ENCODE data around the gene BTBD6. TPM values are rescaled to one million over a fixed set of nuclear protein-coding genes. Genes with fewer than 3 reads are reported as not detected.

The BTBD6 gene
- total RNA-seq, 2 donors from 2014 or later = 13.0 to 22.4 TPM

DNA sequence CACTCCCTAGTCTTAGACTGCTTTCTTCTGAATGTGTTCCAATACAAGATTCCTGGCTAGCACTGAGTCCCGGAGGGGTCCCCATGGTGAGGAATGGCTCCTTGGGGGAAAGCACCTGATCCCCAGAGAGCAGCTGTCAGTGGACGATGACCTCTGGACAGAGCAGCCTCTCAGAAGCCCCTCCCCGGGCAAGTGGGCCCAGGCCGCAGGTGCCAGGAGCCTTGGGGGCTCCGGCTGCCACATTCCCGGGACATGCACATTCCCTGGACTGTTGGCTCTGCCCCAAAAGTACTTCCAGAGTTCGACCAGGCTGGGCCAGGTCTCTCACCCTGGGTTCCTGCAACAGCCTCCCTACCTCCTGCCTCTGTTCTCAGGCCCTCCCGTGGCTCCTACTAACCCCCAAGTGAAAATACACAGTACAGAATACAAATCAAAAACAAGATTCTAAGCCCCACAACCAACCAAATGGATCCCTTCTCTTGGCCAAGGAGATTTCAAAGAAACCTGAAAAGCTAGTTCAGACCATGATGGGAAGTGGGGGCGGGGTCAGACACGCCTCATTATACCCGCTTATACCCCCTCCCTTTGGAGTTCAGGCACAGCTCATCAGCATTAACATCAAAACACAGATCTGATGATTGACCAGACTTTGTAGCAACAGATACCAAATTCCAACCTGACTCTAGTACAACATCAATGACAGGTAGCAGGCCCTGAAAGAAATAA lies 23.3 kb upstream of the BTBD6 start:
- H3K4me1 ChIP-seq = no peaks in the 10 kb centered on the region
- H3K36me3 ChIP-seq (replicated peaks in 1 of 2; ENCODE audit: insufficient read depth in 1 of 2, low read depth in 2 of 2) = peaks cover 0 to 8% of the 10 kb centered on the region in 2 donors
- no peaks in the 10 kb centered on the region for H3K27me3 ChIP-seq
- H3K4me3 ChIP-seq = no peak overlapping the region
- ATAC-seq (no peak), DNase-seq (no peak)
- 82 to 84% methylated on average over 10 to 11 of the region's 11 CpGs for WGBS, 2 donors
- TF ChIP-seq POLR2A (IDR thresholded peaks at IDR 0.05) = no peak
- TF ChIP-seq, protein P1, sequence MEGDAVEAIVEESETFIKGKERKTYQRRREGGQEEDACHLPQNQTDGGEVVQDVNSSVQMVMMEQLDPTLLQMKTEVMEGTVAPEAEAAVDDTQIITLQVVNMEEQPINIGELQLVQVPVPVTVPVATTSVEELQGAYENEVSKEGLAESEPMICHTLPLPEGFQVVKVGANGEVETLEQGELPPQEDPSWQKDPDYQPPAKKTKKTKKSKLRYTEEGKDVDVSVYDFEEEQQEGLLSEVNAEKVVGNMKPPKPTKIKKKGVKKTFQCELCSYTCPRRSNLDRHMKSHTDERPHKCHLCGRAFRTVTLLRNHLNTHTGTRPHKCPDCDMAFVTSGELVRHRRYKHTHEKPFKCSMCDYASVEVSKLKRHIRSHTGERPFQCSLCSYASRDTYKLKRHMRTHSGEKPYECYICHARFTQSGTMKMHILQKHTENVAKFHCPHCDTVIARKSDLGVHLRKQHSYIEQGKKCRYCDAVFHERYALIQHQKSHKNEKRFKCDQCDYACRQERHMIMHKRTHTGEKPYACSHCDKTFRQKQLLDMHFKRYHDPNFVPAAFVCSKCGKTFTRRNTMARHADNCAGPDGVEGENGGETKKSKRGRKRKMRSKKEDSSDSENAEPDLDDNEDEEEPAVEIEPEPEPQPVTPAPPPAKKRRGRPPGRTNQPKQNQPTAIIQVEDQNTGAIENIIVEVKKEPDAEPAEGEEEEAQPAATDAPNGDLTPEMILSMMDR (IDR thresholded peaks at IDR 0.05) = no peak
- no peaks in the 10 kb centered on the region for H3K9me3 ChIP-seq
- no peak overlapping the region for H3K27ac ChIP-seq
- intact Hi-C loops (cut with DNase I) = no loop called here

DNA sequence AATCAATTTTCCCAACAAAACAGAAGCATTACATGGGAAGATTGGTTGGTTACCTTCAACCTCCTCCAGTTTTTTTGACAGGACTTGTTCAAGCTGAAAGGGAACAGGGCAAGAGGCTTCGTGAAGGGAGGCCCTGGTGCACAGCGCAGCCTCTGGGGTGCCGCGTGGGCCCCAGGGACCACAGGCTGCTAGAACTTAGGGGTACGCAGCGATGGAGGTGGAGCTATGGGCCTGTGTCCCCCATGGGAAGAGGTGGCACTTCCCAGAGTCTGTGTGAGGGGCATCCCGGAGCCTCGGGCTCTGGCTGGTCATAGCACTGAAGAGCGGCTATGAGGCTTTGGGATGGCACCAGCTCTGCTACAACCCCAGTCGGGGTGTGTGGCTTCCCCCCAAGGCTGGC lies 22.1 kb upstream of the BTBD6 start:
- Histone ChIP-seq H3K9me3 (no peaks in the 10 kb centered on the region), H3K4me3 (no peak overlapping the region), H3K27me3 (no peaks in the 10 kb centered on the region), H3K36me3 (replicated peaks in 1 of 2; ENCODE audit: insufficient read depth in 1 of 2, low read depth in 2 of 2) (peaks cover 0 to 8% of the 10 kb centered on the region in 2 donors), H3K27ac (no peak overlapping the region), H3K4me1 (no peaks in the 10 kb centered on the region)
- 91 to 95% methylated on average over 6 to 10 of the region's 10 CpGs for WGBS, 2 donors
- intact Hi-C loops (cut with DNase I) = no loop called here
- no peak for TF ChIP-seq POLR2A (IDR thresholded peaks at IDR 0.05)
- TF ChIP-seq, protein P1 (IDR thresholded peaks at IDR 0.05) = no peak
- ATAC-seq (no peak), DNase-seq (peak in 1 of 4 donors; percentile 7)

DNA sequence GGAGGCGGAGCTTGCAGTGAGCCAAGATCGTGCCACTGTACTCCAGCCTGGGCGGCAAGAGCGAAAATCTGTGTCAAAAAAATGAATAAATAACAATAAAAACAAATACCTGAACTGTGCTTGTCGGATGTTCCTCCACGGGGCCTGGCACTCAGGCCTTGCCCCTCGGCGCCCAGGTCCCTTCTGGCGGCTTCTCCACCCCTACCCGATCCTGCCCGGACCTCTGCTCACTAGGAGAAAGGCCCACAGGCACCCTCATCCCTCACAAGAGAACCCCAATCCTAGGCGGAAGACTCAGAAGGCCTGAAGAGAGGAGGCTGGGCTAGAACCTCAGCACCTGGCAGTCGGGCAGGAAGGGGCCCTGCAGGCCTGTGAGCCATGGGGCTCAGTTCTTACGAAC lies 21.0 kb upstream of the BTBD6 start:
- Histone ChIP-seq H3K4me3 (no peak overlapping the region), H3K36me3 (replicated peaks in 1 of 2; ENCODE audit: insufficient read depth in 1 of 2, low read depth in 2 of 2) (peaks cover 0 to 8% of the 10 kb centered on the region in 2 donors), H3K9me3 (no peaks in the 10 kb centered on the region), H3K27me3 (no peaks in the 10 kb centered on the region), H3K27ac (no peak overlapping the region), H3K4me1 (no peaks in the 10 kb centered on the region)
- no peak for DNase-seq
- no peak for ATAC-seq
- WGBS, 2 donors = 96 to 97% methylated on average over 14 of the region's 14 CpGs
- TF ChIP-seq, protein P1 (IDR thresholded peaks at IDR 0.05) = no peak
- TF ChIP-seq POLR2A (IDR thresholded peaks at IDR 0.05) = no peak
- intact Hi-C loops (cut with DNase I) = no loop called here

DNA sequence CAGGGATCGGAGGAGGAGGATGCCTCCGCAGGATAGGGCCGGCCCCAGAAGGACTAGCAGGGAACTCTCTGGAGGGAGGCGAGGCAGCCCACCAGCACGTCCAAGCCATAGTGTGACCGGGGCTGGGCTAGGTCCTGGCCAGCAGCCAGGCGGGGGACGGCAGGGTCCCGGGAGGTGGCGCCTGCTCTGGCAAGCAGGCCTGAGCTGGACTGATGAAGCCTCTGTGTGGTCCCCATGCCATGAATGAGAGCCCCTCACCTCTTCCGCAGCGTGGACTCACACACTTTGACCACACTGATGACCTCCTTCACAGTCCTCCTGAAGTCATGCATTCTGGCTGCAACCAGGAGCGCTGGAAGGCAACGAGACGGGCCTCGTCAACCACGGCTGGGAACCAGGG lies 19.8 kb upstream of the BTBD6 start:
- ATAC-seq = no peak
- H3K9me3 ChIP-seq = no peaks in the 10 kb centered on the region
- WGBS, 2 donors = 85 to 86% methylated on average over 14 to 16 of the region's 17 CpGs
- H3K27ac ChIP-seq = no peak overlapping the region
- no peak for DNase-seq
- H3K4me1 ChIP-seq = no peaks in the 10 kb centered on the region
- H3K36me3 ChIP-seq (replicated peaks in 1 of 2; ENCODE audit: insufficient read depth in 1 of 2, low read depth in 2 of 2) = peaks cover 0 to 8% of the 10 kb centered on the region in 2 donors
- H3K27me3 ChIP-seq = no peaks in the 10 kb centered on the region
- intact Hi-C loops (cut with DNase I) = no loop called here
- TF ChIP-seq, protein P1 (IDR thresholded peaks at IDR 0.05) = no peak
- TF ChIP-seq POLR2A (IDR thresholded peaks at IDR 0.05) = no peak
- no peak overlapping the region for H3K4me3 ChIP-seq
